ENCODE results near the gene FLNB. TPM values are rescaled to one million over a fixed set of nuclear protein-coding genes. Genes with fewer than 3 reads are reported as not detected.

FLNB gene
- total RNA-seq, 1 donor from 2014 or later, result 72.9 TPM

DNA sequence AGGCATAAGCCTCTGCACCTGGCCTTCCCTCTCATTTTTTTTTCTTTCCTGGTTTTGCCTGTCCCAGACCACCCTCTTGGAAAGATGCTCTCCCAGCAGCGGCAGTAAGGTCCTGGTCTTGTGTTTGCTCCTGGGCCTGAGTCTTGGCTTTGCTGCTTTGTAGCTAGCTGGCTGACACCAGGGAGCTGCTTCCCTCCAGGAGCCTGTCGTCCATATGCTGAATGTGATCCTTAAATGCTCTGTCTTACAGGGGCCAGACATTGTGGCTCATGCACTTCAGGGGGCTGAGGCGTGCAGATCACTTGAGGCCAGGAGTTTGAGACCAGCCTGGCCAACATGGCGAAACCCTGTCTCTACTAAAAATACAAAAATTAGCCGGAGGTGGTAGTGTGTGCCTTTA, 17.2 kb downstream of the FLNB start:
- no peak overlapping the region for H3K4me3 Mint-ChIP-seq (ENCODE audit: unreplicated experiment)
- H3K4me1 Mint-ChIP-seq (ENCODE audit: unreplicated experiment), result peaks cover 56% of the 10 kb centered on the region
- H3K27ac Mint-ChIP-seq (ENCODE audit: unreplicated experiment), result no peak overlapping the region
- no peaks in the 10 kb centered on the region for H3K9me3 Mint-ChIP-seq (ENCODE audit: unreplicated experiment)
- no peaks in the 10 kb centered on the region for H3K27me3 Mint-ChIP-seq (ENCODE audit: unreplicated experiment)
- H3K36me3 Mint-ChIP-seq (ENCODE audit: unreplicated experiment), result no peaks in the 10 kb centered on the region
- TF ChIP-seq, protein P1, sequence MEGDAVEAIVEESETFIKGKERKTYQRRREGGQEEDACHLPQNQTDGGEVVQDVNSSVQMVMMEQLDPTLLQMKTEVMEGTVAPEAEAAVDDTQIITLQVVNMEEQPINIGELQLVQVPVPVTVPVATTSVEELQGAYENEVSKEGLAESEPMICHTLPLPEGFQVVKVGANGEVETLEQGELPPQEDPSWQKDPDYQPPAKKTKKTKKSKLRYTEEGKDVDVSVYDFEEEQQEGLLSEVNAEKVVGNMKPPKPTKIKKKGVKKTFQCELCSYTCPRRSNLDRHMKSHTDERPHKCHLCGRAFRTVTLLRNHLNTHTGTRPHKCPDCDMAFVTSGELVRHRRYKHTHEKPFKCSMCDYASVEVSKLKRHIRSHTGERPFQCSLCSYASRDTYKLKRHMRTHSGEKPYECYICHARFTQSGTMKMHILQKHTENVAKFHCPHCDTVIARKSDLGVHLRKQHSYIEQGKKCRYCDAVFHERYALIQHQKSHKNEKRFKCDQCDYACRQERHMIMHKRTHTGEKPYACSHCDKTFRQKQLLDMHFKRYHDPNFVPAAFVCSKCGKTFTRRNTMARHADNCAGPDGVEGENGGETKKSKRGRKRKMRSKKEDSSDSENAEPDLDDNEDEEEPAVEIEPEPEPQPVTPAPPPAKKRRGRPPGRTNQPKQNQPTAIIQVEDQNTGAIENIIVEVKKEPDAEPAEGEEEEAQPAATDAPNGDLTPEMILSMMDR (IDR thresholded peaks at IDR 0.05), result no peak
- DNase-seq (ENCODE audit: extremely low spot score, unreplicated experiment), result no peak

DNA sequence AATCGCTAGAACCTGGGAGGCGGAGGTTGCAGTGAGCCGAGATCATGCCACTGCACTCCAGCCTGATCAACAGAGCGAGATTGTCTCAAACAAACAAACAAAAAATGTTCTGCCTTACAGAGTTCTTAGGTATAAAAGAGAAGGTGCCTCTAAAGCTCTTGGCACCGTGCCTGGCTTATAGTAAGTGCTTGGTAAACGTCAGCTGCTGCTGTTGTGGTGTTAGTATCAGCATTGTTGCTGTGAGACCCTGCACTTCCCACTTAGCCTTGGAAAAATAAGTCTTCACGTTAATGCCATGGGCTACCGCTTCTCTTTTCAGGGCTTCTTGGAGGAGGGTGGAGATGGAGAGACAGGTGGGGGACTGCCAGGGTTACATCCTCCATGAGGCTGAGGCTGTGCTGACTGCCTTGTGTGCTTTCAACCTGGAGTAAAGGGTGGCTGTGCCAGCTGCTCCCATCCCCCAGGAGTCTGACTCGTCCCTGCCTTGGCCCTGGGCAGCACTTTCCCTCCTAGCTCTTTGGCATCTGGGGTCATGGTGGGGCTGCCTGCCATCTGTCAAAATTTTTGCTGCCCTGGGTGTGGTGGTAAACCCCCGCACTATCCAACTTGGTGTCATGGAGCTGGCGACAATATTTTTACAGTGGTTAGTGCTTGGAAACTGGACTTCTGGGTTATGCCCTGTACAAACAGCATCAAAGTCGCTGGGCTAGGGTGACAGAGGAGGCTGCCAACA, 17.8 kb downstream of the FLNB start:
- peaks cover 50% of the 10 kb centered on the region for H3K4me1 Mint-ChIP-seq (ENCODE audit: unreplicated experiment)
- peak overlapping the region; percentile 38 for H3K27ac Mint-ChIP-seq (ENCODE audit: unreplicated experiment)
- no peaks in the 10 kb centered on the region for H3K36me3 Mint-ChIP-seq (ENCODE audit: unreplicated experiment)
- H3K9me3 Mint-ChIP-seq (ENCODE audit: unreplicated experiment), result no peaks in the 10 kb centered on the region
- TF ChIP-seq, protein P1 (IDR thresholded peaks at IDR 0.05), result no peak
- DNase-seq (ENCODE audit: extremely low spot score, unreplicated experiment), result no peak
- no peak overlapping the region for H3K4me3 Mint-ChIP-seq (ENCODE audit: unreplicated experiment)
- no peaks in the 10 kb centered on the region for H3K27me3 Mint-ChIP-seq (ENCODE audit: unreplicated experiment)

GRCh38 chr3:58026598-58026997, 18.4 kb downstream of the FLNB start:
- TF ChIP-seq, protein P1 (IDR thresholded peaks at IDR 0.05), result no peak
- H3K4me3 Mint-ChIP-seq (ENCODE audit: unreplicated experiment), result no peak overlapping the region
- H3K27ac Mint-ChIP-seq (ENCODE audit: unreplicated experiment), result peak overlapping the region; percentile 38
- H3K36me3 Mint-ChIP-seq (ENCODE audit: unreplicated experiment), result no peaks in the 10 kb centered on the region
- peaks cover 48% of the 10 kb centered on the region for H3K4me1 Mint-ChIP-seq (ENCODE audit: unreplicated experiment)
- H3K27me3 Mint-ChIP-seq (ENCODE audit: unreplicated experiment), result no peaks in the 10 kb centered on the region
- H3K9me3 Mint-ChIP-seq (ENCODE audit: unreplicated experiment), result no peaks in the 10 kb centered on the region
- DNase-seq (ENCODE audit: extremely low spot score, unreplicated experiment), result no peak

- DNase-seq (ENCODE audit: extremely low spot score, unreplicated experiment), result no peak
- H3K9me3 Mint-ChIP-seq (ENCODE audit: unreplicated experiment), result no peaks in the 10 kb centered on the region
- H3K27ac Mint-ChIP-seq (ENCODE audit: unreplicated experiment), result no peak overlapping the region
- H3K4me1 Mint-ChIP-seq (ENCODE audit: unreplicated experiment), result peaks cover 49% of the 10 kb centered on the region
- H3K27me3 Mint-ChIP-seq (ENCODE audit: unreplicated experiment), result no peaks in the 10 kb centered on the region
- H3K4me3 Mint-ChIP-seq (ENCODE audit: unreplicated experiment), result no peak overlapping the region
- H3K36me3 Mint-ChIP-seq (ENCODE audit: unreplicated experiment), result no peaks in the 10 kb centered on the region
- TF ChIP-seq, protein P1 (IDR thresholded peaks at IDR 0.05), result no peak
These were observed 19.6 kb downstream of the FLNB start for GRCh38 chr3:58027704-58028317.

GRCh38 chr3:58028902-58029301, 20.7 kb downstream of the FLNB start:
- Mint-ChIP-seq H3K27me3 (ENCODE audit: unreplicated experiment) (no peaks in the 10 kb centered on the region), H3K4me3 (ENCODE audit: unreplicated experiment) (no peak overlapping the region), H3K36me3 (ENCODE audit: unreplicated experiment) (no peaks in the 10 kb centered on the region), H3K9me3 (ENCODE audit: unreplicated experiment) (no peaks in the 10 kb centered on the region), H3K27ac (ENCODE audit: unreplicated experiment) (no peak overlapping the region), H3K4me1 (ENCODE audit: unreplicated experiment) (peaks cover 44% of the 10 kb centered on the region)
- TF ChIP-seq, protein P1 (IDR thresholded peaks at IDR 0.05), result no peak
- no peak for DNase-seq (ENCODE audit: extremely low spot score, unreplicated experiment)
